ENCODE results near the gene EIF3D. TPM values are rescaled to one million over a fixed set of nuclear protein-coding genes. Genes with fewer than 3 reads are reported as not detected.

EIF3D gene
- total and polyA plus RNA-seq, 9 of the 15 experiments (the other 6 are each of a cell fraction or from before 2014, with no cell fraction given): 191 to 422 (median 279) TPM

- Histone ChIP-seq H3K36me3 (ENCODE audit: control insufficient read depth, insufficient read depth, low read length) (no peaks in the 10 kb centered on the region), H3K27ac (ENCODE audit: extremely low read depth, low read depth, low read length) (no peak overlapping the region), H3K4me1 (replicated peaks in 1 of 2; ENCODE audit: control insufficient read depth in 2 of 2, insufficient read depth in 2 of 2, low read length in 2 of 2) (peaks cover 0 to 12% of the 10 kb centered on the region in 2 experiments; a peak in 4 of 5 replicates), H3K9me1 (ENCODE audit: control insufficient read depth, insufficient read depth, low read length) (no peaks in the 10 kb centered on the region), H3K9me3 (replicated peaks; ENCODE audit: control insufficient read depth, insufficient read depth, low read depth, low read length) (no peaks in the 10 kb centered on the region), H3K9ac (ENCODE audit: insufficient read depth in 1 of 2, low read depth in 2 of 2, low read length in 2 of 2) (no peak overlapping the region), H3K4me2 (ENCODE audit: insufficient read depth, low read length) (no peak overlapping the region), H3K79me2 (ENCODE audit: control insufficient read depth, insufficient read depth, low read length) (no peaks in the 10 kb centered on the region), H3K27me3 (ENCODE audit: control insufficient read depth in 2 of 2, insufficient read depth in 2 of 2, low read length in 2 of 2) (peaks cover 12 to 31% of the 10 kb centered on the region in 2 experiments; a peak in 3 of 5 replicates), H4K20me1 (replicated peaks; ENCODE audit: control insufficient read depth, insufficient read depth, low read length) (no peaks in the 10 kb centered on the region), H3K4me3 (no peak overlapping the region), H2AFZ (ENCODE audit: low read depth, low read length) (no peak overlapping the region)
- no TSS peak for BruUV-seq (replicated peaks)
- intact Hi-C loops (cut with micrococcal nuclease): no loop called here
- DNase-seq (ENCODE audit: extremely low read depth in 1 of 4, low spot score in 3 of 4): no peak
- no peak for ATAC-seq
- in situ Hi-C loops (cut with MboI): no loop called here
- TF ChIP-seq ZKSCAN3 (CRISPR knock-in tag; IDR thresholded peaks at IDR 0.05) (no peak), PHF8 (IDR thresholded peaks at IDR 0.05; ENCODE audit: borderline replicate concordance, low read length) (no peak), KDM1A (IDR thresholded peaks at IDR 0.05) (no peak), ZNF408 (CRISPR knock-in tag; IDR thresholded peaks at IDR 0.05; ENCODE audit: low read depth) (no peak), HES1 (IDR thresholded peaks at IDR 0.05; ENCODE audit: low read depth) (no peak), ZNF354B (CRISPR knock-in tag; IDR thresholded peaks at IDR 0.05) (no peak), CBX8 (IDR thresholded peaks at IDR 0.05; ENCODE audit: borderline replicate concordance, extremely low read depth, low read depth, low read length, poor library complexity, severe bottlenecking) (no peak), YBX1 (IDR thresholded peaks at IDR 0.05) (no peak), SMARCC2 (IDR thresholded peaks at IDR 0.05; ENCODE audit: low read depth) (no peak), ZBTB8A (IDR thresholded peaks at IDR 0.05; ENCODE audit: partially characterized antibody) (no peak)
- TF ChIP-seq, protein P1, sequence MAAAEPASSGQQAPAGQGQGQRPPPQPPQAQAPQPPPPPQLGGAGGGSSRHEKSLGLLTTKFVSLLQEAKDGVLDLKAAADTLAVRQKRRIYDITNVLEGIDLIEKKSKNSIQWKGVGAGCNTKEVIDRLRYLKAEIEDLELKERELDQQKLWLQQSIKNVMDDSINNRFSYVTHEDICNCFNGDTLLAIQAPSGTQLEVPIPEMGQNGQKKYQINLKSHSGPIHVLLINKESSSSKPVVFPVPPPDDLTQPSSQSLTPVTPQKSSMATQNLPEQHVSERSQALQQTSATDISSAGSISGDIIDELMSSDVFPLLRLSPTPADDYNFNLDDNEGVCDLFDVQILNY (CRISPR knock-in tag; IDR thresholded peaks at IDR 0.05): no peak
- FAIRE-seq: no peak
- 29% methylated on average over 3 of the region's 6 CpGs for WGBS (ENCODE audit: insufficient coverage, low coverage, missing lambda C conversion rate)
- ChIA-PET CTCF (ENCODE audit: low intra/inter-chr PET ratio) (no interaction called here), POLR2A (interaction anchor here (0.5 to 0.6 kb wide), 2 partner anchors 153 to 200 kb away, joined by 3 read pairs; no protein-coding TSS in a partner anchor)
These were observed 32.4 kb upstream of the EIF3D start for GRCh38 chr22:36561291-36561811.

Measured in K562 (cell line).